D721Med (cell line): ENCODE data around the gene MYH2.

ENCODE experiments used
- DNase-seq: peaks from one replicate; pipeline ENCODE4 v3.0.0; 2011; ENCODE audit warnings: low spot score; ENCODE audit not compliant: insufficient read length
- FAIRE-seq: peaks from 2 replicates; lab custom pipeline; 2011; peaks lifted over from hg19 to GRCh38; lab: Jason Lieb, UNC
- TF ChIP-seq, protein P1 (sequence below): IDR thresholded peaks from 2 replicates; pipeline ENCODE4 v1.5.1; 2012; ENCODE audit warnings: mild to moderate bottlenecking, control low read depth; ENCODE audit not compliant: insufficient read depth; ENCODE audit errors: missing control alignments

MYH2 gene

DNA sequence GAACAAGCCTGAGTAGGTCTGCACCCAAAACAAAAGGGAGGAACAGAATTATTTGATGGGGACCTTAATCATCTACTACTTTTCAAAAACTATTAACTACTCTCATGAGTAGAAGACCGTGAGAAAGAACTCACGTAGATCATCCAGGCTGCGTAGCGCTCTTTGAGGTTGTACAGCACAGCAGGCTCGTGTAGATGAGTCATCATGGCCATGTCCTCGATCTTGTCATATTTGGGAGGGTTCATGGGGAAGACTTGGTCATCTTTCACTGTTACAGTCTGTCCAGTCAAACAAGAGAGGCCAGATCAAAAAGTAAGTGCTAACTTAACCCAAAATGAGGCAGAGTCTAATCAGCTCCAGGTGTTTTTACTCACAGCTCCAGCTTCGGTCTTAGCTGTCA lies 33.4 kb downstream of the MYH2 start:
- FAIRE-seq (no peak), DNase-seq (no peak)
- TF ChIP-seq, protein P1, sequence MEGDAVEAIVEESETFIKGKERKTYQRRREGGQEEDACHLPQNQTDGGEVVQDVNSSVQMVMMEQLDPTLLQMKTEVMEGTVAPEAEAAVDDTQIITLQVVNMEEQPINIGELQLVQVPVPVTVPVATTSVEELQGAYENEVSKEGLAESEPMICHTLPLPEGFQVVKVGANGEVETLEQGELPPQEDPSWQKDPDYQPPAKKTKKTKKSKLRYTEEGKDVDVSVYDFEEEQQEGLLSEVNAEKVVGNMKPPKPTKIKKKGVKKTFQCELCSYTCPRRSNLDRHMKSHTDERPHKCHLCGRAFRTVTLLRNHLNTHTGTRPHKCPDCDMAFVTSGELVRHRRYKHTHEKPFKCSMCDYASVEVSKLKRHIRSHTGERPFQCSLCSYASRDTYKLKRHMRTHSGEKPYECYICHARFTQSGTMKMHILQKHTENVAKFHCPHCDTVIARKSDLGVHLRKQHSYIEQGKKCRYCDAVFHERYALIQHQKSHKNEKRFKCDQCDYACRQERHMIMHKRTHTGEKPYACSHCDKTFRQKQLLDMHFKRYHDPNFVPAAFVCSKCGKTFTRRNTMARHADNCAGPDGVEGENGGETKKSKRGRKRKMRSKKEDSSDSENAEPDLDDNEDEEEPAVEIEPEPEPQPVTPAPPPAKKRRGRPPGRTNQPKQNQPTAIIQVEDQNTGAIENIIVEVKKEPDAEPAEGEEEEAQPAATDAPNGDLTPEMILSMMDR = no peak

DNA sequence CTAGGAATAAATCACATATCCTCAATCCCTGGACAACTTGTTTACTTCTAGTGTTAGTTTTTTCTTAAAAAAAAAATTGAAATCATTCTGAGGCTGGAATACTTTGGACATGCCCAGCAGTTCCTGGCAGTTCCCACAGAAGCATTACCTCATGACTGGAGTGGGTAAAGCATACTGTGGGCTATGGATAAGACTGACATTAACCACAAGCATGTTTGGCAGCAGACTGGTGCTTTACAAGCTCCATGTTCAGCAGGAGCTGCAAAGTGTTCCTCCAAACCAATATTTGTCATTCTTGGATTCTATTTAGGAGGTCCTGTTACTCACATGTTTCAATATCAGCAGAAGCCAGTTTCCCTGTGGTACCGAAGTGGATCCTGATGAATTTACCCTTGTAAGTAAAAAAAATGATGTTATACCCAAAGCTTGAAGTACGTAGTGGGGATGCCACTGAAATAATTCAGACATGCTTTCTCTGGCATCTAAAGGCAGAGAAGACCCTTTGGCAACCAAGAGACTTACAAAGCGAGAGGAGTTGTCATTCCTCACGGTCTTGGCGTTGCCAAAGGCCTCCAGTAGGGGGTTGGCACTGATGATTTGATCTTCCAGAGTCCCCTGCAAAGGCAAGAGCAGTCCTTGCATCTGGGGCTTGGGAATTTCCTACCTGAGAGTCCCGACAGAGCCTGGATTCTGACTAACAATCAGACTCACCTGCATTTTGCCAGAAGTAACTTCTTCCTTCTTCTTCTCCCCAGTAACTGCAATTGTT lies 36.0 kb downstream of the MYH2 start:
- TF ChIP-seq, protein P1 = no peak
- DNase-seq (no peak), FAIRE-seq (no peak)

DNA sequence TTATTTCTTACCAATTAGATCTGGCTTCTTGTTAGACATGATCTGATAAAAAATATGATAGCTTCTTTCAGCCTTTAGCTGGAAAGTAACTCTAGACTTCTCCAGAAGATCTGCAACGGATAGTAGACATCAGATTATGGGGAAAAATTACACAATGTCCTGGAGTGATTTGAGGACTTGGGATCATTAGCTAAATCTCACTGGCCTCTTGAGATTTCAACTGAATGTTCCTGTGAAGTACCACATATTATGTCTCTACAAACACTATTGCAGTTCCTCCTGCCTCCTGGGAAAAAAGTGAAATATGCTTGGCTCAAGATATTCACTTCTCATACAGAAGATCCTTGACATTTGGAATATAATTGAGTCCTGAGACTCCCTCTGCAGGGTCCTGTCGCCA lies 36.6 kb downstream of the MYH2 start:
- no peak for FAIRE-seq
- TF ChIP-seq, protein P1 = no peak
- DNase-seq = no peak

DNA sequence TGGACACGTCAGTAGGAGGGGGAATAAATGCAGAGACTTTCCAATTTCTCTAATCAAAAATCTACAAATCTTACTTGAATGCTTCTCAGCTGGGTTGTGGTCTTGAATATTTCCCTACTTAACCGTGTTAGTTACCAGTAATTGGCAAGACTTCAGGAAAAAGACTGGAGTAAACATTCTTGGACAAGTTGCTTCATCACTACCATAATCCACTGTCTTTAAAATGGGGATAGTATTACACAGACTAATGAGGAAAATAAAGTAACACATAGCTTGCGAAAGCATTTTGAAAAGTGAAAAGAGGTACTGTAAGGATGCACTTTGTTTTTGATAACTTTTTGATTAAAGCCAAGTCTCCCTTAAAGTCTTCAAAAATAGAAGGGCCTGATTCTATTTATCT lies 49.5 kb downstream of the MYH2 start:
- no peak for FAIRE-seq
- TF ChIP-seq, protein P1 = no peak
- no peak for DNase-seq

DNA sequence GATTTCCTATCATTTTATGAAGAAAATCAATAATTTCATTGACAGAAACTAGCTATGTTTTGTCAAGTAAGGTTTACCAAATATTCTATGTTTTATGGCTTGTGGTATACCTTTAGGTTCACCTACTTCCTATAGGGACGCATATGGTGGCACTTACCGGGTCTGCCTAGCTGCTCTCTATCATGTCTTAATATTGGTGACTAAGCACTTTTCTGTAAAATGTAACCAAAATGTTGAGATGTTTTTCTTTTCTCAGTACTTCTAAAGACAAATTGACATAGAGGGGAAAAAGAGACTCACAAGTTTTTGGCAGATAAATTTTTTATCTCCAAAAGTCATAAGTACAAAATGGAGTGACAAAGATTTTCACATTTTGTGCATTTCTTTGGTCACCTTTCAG lies 57.5 kb downstream of the MYH2 start:
- DNase-seq = no peak
- TF ChIP-seq, protein P1 = no peak
- no peak for FAIRE-seq

DNA sequence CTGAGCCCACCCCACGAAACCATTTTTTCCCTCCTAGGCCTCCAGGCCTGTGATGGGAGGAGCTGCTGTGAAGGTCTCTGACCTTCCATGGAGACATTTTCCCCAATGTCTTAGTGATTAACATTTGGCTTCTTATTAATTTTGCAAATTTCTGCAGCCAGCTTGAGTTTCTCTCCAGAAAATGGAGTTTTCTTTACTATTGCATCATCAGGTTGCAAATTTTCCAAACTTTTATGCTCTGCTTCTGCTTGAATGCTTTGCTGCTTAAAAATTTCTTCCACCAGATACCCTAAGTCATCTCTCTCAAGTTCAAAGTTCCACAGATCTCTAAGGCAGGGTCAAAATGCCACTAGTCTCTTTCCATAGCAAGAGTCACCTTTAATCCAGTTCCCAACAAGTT lies 67.2 kb downstream of the MYH2 start:
- DNase-seq = no peak
- TF ChIP-seq, protein P1 = no peak
- FAIRE-seq = no peak

DNA sequence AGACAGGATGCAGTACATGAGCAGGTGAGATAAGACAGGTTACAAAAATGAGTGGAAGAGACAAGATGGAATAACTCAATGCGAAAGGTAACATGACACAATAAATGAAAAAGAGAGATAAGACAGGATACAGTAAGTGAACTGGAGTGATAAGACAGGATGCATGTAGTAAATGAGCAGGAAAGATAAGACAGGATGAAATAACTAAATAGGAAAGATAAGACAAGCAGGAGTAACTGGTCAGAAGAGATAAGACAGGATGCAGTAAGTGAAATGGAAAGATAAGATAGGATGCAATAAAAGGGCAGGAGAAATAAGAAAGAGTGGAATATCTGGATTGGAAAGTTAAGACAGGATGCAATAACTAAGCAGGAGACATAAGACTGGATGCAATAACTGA lies 71.8 kb downstream of the MYH2 start:
- TF ChIP-seq, protein P1 = no peak
- DNase-seq = no peak
- no peak for FAIRE-seq
